GM12875 (cell line): Measurements from ENCODE around the gene MED27.

ENCODE experiments used
- H3K4me3 ChIP-seq: one replicate; pipeline ENCODE4 v1.5.1; 2011; ENCODE audit warnings: low read depth, low read length, control low read depth
- CTCF ChIP-seq: IDR thresholded peaks from 2 replicates; pipeline ENCODE4 v1.5.1; 2011; ENCODE audit warnings: low read depth, mild to moderate bottlenecking, control low read depth, inconsistent platforms, low read length, moderate library complexity, borderline replicate concordance; ENCODE audit not compliant: insufficient read depth

MED27 gene

GRCh38 chr9:131960851-131961495, 118.7 kb downstream of the MED27 start:
- no peak for TF ChIP-seq CTCF
- H3K4me3 ChIP-seq = no peak overlapping the region

- no peak overlapping the region for H3K4me3 ChIP-seq
- no peak for TF ChIP-seq CTCF
Observed at GRCh38 chr9:131960311-131960710, 119.4 kb downstream of the MED27 start.

GRCh38 chr9:131959887-131960286, 119.8 kb downstream of the MED27 start:
- no peak for TF ChIP-seq CTCF

GRCh38 chr9:131959056-131959455, 120.6 kb downstream of the MED27 start:
- TF ChIP-seq CTCF = no peak
- H3K4me3 ChIP-seq = no peak overlapping the region

More at GRCh38 chr9:131959887-131960286, 119.8 kb downstream of the MED27 start:
- no peak overlapping the region for H3K4me3 ChIP-seq

- H3K4me3 ChIP-seq = no peak overlapping the region
- peak; percentile 52 for TF ChIP-seq CTCF
Observed at GRCh38 chr9:131954299-131954698, 125.4 kb downstream of the MED27 start.

- no peak overlapping the region for H3K4me3 ChIP-seq
- TF ChIP-seq CTCF = no peak
Observed at GRCh38 chr9:131951905-131952304, 127.8 kb downstream of the MED27 start.

- no peak for TF ChIP-seq CTCF
- H3K4me3 ChIP-seq = no peak overlapping the region
Observed at GRCh38 chr9:131951155-131951554, 128.5 kb downstream of the MED27 start.
